B cell (primary cell): ENCODE measurements around the gene ARSD.

ENCODE experiments used
- CTCF ChIP-seq: fragments of 200-600 bp; IDR thresholded peaks from one replicate; pipeline ENCODE4 v1.8.0; 2022; ENCODE audit warnings: antibody characterized with exemption, mild to moderate bottlenecking
- EZH2 ChIP-seq: IDR thresholded peaks from 2 replicates; pipeline ENCODE4 v1.6.1; 2012; ENCODE audit warnings: borderline replicate concordance, low read depth, mild to moderate bottlenecking, moderate library complexity, low read length; ENCODE audit not compliant: insufficient read depth, poor library complexity, severe bottlenecking

- TF ChIP-seq CTCF = no peak
- no peak for TF ChIP-seq EZH2
Observed at GRCh38 chrX:2931612-2932011, 2.5 kb upstream of the ARSD start.
